HEK293 (cell line): ENCODE measurements around the gene DNAH8.

Source experiments
- ZBTB11 ChIP-seq: fragments of 450-650 bp; formaldehyde crosslinking; conservative IDR thresholded peaks from 2 replicates; pipeline ENCODE4 v1.5.1; 2016; ENCODE audit warnings: low read depth, missing biosample characterization, missing genetic modification characterization
- ZNF24 ChIP-seq: fragments of 450-650 bp; formaldehyde crosslinking; IDR thresholded peaks from 2 replicates; pipeline ENCODE4 v1.5.1; 2016; ENCODE audit warnings: missing biosample characterization, missing genetic modification characterization
- ZNF660 ChIP-seq: fragments of 450-650 bp; IDR thresholded peaks from 2 replicates; pipeline ENCODE4 v1.5.1; 2018; ENCODE audit warnings: missing biosample characterization, mild to moderate bottlenecking, missing genetic modification characterization
- ZNF670 ChIP-seq: fragments of 450-650 bp; formaldehyde crosslinking; IDR thresholded peaks from 2 replicates; pipeline ENCODE4 v1.5.1; 2016; ENCODE audit warnings: missing biosample characterization, missing genetic modification characterization, low read depth
- ZNF768 ChIP-seq: fragments of 450-650 bp; formaldehyde crosslinking; IDR thresholded peaks from 2 replicates; pipeline ENCODE4 v1.5.1; 2018; ENCODE audit warnings: missing biosample characterization, mild to moderate bottlenecking, missing genetic modification characterization
- TF ChIP-seq, protein P1 (sequence below): fragments of 450-650 bp; formaldehyde crosslinking; IDR thresholded peaks from 2 replicates; pipeline ENCODE4 v1.5.1; 2016; ENCODE audit warnings: missing biosample characterization, missing genetic modification characterization
- TF ChIP-seq, protein P2 (sequence below): fragments of 450-650 bp; formaldehyde crosslinking; IDR thresholded peaks from 2 replicates; pipeline ENCODE4 v1.5.1; 2016; ENCODE audit warnings: missing biosample characterization, missing genetic modification characterization
- TF ChIP-seq, protein P3 (sequence below): fragments of 450-650 bp; formaldehyde crosslinking; IDR thresholded peaks from 2 replicates; pipeline ENCODE4; 2016; ENCODE audit warnings: missing biosample characterization, missing genetic modification characterization

DNA sequence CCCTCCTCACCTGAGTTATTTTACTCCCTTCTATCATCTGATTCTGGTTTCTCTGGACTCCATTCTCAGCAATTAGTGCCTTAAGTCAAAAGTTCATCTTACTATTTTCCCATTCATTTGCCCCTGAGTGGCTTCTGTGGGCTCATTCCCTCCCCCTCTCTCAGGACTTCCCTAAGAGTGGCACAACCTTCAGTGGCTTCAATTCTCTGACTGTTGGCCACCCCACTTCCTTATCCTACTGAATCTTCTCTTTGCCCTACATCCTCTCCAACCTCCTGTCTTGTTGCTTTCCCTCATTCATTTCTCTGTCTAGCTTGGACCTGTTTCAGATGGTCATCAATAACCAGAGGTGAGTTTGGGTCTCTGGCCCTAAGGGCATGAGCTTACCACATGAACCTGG is 272.4 kb downstream of the DNAH8 start:
- TF ChIP-seq ZNF660 (tag by site-specific recombination), result no peak
- TF ChIP-seq, protein P1, sequence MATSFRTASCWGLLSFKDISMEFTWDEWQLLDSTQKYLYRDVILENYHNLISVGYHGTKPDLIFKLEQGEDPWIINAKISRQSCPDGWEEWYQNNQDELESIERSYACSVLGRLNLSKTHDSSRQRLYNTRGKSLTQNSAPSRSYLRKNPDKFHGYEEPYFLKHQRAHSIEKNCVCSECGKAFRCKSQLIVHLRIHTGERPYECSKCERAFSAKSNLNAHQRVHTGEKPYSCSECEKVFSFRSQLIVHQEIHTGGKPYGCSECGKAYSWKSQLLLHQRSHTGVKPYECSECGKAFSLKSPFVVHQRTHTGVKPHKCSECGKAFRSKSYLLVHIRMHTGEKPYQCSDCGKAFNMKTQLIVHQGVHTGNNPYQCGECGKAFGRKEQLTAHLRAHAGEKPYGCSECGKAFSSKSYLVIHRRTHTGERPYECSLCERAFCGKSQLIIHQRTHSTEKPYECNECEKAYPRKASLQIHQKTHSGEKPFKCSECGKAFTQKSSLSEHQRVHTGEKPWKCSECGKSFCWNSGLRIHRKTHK (tag by site-specific recombination), result no peak
- TF ChIP-seq ZNF670, result no peak
- TF ChIP-seq ZBTB11, result no peak
- TF ChIP-seq, protein P2, sequence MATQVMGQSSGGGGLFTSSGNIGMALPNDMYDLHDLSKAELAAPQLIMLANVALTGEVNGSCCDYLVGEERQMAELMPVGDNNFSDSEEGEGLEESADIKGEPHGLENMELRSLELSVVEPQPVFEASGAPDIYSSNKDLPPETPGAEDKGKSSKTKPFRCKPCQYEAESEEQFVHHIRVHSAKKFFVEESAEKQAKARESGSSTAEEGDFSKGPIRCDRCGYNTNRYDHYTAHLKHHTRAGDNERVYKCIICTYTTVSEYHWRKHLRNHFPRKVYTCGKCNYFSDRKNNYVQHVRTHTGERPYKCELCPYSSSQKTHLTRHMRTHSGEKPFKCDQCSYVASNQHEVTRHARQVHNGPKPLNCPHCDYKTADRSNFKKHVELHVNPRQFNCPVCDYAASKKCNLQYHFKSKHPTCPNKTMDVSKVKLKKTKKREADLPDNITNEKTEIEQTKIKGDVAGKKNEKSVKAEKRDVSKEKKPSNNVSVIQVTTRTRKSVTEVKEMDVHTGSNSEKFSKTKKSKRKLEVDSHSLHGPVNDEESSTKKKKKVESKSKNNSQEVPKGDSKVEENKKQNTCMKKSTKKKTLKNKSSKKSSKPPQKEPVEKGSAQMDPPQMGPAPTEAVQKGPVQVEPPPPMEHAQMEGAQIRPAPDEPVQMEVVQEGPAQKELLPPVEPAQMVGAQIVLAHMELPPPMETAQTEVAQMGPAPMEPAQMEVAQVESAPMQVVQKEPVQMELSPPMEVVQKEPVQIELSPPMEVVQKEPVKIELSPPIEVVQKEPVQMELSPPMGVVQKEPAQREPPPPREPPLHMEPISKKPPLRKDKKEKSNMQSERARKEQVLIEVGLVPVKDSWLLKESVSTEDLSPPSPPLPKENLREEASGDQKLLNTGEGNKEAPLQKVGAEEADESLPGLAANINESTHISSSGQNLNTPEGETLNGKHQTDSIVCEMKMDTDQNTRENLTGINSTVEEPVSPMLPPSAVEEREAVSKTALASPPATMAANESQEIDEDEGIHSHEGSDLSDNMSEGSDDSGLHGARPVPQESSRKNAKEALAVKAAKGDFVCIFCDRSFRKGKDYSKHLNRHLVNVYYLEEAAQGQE (tag by site-specific recombination), result no peak
- TF ChIP-seq, protein P3, sequence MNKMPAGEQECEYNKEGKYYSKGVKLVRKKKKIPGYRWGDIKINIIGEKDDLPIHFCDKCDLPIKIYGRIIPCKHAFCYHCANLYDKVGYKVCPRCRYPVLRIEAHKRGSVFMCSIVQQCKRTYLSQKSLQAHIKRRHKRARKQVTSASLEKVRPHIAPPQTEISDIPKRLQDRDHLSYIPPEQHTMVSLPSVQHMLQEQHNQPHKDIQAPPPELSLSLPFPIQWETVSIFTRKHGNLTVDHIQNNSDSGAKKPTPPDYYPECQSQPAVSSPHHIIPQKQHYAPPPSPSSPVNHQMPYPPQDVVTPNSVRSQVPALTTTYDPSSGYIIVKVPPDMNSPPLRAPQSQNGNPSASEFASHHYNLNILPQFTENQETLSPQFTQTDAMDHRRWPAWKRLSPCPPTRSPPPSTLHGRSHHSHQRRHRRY (tag by site-specific recombination), result no peak
- TF ChIP-seq ZNF768 (tag by site-specific recombination), result no peak
- TF ChIP-seq ZNF24 (tag by site-specific recombination), result no peak
